NCI-H2081 (cell line): ENCODE results near the gene E2F3.
"Not testable (repeated sequence)": the region's sequence is repeated elsewhere in the genome, so short reads cannot be mapped to it uniquely, and the experiment has no call there.

Source experiments
- DNase-seq, 2 experiments: peaks; one replicate each; lab custom pipeline; 2025; lab: John Stamatoyannopoulos, UW

The E2F3 gene

DNA sequence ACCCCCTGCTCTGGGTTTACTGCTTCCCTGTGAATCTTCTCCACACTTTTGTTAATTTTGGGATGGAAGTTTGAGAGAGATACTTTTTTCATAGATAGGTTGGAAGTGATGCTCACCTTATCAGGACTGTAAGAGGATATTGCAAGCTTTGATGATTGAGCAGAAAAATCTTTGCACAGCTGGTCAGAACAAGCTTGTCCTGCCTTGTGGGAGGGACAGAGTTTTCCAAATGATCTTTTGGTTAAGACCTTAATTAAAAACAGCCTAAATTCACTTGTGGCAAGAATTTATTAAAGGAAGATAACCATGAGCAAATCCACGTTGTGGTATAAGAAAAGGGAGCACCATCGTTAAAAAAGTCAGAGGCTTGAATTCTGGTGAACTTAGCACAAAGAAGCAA is 32.2 kb downstream of the E2F3 start:
- no peak for DNase-seq

DNA sequence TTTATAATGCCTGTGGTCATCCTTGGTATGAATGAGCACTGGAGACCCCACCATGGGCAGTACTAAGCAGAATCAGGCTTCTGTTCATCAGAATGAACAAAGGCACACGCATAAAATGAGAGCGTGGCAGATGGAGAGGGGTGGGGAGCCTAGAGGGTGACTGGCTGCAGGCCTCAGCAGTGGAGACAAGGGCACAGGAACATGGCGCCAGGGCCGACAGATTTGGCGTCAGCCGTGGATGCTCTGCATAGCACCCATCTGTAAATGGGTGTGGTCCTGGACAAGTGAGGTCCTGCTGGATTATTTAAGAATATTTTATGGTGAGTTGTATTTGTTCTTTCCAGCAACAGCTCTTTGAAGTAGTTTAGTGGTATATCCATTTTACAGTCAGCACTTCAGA is 33.1 kb downstream of the E2F3 start:
- DNase-seq, result no peak

DNA sequence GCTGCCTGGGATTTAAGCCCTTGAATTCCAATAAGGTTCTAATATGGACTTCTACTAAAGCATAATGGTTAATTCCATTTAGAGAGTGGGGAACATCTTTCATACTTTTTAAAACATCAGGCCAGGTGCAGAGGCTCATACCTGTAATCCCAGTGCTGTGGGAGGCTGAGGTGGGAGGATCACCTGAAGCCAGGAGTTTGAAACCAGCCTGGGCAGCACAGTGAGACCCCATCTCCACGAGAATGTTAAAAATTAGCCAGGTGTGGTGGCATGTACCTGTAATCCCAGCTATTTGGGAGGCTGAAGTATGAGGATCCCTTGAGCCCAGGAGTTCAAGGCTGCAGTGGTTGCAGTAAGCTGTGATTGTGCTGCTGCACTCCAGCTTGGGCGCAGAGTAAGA is 35.0 kb downstream of the E2F3 start:
- no peak for DNase-seq

DNA sequence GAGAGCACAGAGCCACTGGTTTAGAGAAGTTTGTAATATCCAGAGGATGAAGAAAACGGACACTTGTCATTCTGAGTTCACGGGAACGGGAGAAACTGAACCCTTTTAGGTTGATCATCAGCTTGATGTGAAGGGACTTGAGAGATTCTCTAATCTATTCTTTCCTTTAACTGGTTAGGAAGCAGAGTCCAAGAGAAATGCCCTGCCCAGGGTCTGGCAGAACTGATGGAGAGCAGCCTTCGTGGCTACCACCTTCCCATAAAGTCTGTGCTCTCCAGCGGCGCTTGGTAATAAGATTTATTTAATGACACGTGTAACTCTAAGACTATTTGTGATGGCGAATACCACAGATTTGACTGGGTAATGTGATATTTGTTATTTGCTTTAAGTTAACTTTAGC is 36.0 kb downstream of the E2F3 start:
- no peak for DNase-seq

DNA sequence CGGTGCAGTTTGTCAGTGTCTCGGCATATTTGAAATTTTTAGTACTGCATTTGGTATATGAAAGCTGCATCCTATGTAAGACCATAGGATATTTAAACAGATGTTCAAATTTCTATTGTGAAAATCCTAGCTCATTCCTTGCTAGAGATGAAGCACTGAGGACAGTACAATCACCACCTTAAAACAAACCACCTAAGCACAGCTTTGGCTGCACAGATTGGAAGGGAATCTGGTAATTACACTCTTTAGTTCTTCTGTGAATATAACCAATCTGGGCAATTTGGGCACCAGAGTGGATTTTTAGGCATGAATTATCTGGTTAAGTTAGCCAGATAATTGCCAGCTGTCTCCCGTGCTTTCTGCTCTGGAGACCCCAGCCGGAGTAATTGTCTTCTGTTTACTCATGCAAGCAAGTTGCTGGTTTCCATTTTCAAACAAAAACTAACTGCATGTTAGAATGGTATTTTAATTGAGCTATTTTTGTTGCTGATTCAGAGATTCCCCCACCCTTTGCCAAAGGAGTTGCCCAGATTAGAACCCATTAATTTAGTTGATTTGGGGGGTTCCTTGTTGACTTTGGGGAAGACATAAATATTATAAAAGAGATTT is 36.9 kb downstream of the E2F3 start:
- DNase-seq, result peak; percentile 57 to 91

DNA sequence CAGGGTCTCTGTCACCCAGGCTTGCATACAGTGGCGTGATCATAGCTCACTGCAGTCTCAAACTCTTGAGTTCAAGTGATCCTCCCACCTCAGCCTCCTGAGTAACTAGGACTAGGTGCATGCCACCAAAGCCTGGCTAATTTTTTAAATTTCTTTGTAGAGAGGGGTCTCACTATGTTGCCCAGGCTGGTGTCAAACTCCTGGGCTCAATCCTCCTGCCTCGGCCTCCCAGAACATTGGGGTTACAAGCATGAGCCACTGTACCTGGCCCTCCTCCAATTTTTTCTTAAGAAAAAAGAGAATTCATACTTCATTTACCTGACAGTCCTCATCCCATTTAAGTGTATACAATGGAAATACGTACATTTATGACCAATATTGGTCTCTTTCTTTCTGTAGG is 37.9 kb downstream of the E2F3 start:
- no peak for DNase-seq

DNA sequence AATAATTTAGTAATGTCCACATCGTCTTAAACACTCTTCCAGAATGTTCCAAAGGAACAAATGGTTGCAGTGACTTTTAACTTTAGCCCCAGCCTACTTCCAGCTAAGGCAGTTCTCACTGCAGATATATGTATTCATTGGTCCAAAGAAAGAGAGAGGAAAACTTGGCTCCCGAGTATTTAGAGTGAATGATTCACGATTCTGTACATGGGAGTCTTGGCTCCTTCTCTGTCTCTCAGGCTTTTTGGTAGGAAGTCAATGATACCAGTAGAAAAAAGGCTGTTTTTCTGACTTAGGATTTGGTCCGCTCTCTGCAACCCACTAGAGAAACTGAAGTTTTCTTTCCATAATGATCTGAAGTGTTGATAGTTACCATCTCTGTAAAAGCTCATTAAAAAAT is 38.6 kb downstream of the E2F3 start:
- no peak for DNase-seq

DNA sequence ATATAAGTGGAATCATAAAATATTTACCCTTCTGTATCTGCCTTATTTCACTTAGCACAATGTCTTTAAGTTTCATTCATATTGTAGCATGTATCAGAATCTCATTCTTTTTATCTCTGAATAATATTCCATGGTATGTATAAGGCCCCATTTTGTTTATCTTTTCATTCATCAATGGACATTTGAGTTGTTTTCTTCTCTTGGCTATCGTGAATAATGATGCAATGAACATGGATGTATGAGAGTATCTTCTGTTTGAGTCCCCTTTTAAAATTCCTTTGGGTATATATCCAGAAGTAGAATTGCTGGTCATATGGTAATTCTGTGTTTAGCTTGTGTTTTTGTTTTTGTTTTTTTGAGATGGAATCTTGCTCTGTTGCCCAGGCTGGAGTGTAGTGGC is 39.6 kb downstream of the E2F3 start:
- DNase-seq, result no peak

DNA sequence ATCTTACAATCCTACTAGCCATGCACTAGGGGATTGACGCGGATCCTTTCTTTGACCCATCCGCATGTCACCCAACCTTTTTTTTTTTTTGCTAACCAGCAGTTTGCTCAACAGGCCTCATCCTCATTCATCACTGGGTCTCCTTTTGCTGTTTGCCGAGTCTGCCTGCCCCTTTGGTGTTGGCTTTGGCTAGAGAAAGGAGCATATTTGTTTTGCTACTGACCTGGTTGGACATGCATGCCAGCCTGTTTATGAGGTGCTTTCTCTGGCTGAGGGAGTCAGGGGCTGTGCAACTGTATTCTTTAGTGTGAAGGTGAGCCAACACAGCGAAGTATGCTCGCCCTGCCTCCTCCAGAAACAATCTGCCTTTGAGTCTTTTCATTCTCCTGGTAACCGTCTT is 40.2 kb downstream of the E2F3 start:
- peak in 1 of 2 experiments; percentile 7 for DNase-seq

DNA sequence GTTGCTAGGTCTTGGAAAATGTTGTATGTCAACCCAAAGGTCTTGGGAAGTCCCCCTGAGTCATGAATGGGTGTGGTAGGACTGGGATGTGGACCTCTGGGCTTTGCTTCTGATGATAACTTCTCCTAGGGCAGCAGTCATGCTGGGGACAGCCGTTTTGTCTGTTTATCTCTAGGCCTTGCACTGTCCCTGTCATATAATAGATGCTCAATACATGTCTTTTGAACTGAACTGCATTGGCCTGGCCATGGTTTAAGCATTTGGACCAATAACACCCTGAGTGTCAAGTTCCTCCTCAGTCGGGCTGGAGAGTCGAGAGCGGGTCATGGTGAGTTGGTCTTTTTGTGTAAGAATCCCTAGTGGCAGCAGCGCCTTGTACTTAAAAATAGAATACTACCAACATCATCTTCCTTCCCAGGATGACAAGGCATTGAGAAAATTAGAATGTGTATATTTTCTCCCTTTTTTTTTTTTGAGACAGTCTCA is 43.1 kb downstream of the E2F3 start:
- no peak for DNase-seq

DNA sequence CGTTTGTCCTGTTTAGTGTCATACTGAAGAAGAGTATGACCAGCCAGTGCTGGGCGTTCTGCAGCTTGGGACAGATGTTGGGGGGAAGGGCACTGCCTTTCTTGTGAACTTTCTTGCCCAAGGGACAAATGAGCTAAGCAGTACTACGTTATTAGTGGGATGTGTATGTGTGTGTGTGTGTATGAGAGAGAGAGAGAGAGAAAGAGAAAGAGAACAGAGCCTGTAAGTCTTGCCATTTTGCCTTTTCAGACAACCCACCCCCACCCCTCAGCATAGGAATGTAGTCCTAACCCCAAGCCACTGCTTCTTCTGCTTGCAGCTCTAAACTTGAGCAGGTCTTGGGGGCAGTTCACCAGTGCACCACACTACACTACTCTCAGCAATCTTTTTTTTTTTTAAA is 45.5 kb downstream of the E2F3 start:
- no peak for DNase-seq

DNA sequence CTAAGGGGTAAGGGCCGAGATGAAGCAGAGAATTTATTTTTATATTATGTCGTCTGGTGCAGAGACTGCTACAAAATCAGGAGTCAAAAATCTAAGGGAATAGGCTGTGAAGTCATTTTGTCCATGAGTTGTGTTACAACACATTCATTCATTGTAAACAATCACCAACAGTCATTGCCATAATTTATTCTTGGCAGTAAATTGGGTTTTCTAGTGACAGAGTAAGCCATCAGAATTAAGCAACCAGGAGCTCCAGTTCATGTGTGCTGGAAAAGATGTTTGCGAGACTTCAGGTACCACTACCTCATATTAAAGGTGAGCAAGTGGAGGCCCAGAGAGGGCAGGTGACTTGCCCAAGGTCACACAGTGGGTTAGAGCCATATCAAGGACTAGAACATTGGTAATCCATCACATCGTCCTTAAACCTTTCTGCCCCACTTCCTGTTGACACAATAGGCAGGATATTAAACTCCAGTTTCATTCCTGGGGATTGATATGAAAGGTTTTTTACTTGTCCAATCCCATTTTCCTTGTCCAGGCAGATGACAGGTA is 46.0 kb downstream of the E2F3 start:
- no peak for DNase-seq

DNA sequence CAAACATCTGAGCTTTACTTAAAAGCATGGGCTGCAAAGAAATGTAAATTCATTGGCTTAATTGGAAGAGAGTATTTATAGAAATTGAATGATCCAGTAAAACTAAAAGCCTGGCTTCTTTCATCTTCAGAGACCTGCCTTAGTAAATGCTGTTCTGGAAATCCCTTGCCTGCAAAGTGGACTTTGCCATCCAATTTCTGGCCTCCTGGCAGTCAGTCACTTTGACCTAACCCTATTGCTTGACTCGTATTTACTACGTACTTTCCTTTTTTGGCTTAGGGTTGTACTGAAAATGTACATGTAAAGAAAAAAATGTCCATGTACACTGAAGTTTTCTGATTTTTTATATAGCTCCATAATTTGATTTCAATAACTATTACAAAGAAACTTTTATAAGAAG is 47.1 kb downstream of the E2F3 start:
- DNase-seq, result no peak

DNA sequence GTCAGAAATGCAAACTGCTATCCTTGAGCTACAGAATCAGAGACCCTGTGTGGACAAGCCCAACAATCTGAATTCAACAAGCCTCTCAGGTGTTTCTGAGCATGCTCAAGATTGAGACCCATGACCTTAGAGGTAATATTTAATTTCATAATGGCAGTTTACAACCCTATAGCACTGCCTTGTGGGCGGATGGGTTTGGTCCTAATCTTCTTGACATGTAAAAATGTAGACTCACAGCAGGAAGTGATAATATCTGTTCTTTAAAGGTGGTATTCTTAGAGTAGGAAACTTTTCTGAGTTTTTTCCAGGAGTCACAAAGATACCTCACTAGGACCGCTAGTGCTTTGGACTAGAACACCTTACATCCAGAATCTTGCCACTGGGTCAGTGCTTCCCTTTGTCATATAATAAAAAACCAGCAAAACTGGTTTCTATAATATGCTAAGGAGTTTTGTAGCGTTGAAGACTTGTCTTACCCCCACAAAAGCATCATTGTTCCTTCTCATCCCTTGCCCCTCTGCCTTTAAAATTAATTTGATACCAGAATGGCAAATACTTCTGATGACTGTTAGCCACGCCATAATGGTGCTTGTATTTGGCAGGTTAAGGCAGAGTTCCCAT is 52.6 kb downstream of the E2F3 start:
- DNase-seq, result no peak

DNA sequence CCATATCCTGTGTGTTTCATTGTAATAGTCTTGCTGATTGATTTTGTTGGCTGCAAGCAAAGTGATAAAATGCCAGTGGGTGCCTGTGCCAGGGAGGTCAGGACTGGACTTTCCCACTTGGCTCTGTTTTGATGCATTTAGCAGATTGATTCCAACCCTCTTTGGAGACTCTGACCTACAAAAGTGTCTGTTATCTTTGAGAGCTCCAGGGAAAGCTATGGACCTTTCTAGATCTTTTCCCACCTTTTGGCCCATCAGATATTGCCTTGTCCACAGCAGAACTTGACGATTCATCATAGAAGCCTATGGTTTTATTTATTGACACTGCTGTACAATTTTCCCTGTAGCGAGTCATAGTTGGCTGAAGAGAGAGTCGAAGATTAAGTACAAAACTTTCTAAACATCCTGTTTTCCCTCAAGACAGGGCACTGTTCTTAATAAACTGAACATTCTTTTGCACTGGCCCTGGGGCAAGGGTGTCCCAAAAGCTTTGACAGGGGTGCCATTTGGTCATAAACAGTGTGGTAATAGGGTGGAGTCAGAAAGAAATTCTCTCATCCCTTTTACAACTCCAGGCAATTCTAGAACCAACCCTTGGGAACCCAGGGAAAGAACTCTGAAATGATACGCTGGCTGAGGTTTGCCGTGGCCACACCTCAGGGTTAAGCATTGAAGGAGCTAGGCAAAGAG is 53.7 kb downstream of the E2F3 start:
- DNase-seq, result no peak

DNA sequence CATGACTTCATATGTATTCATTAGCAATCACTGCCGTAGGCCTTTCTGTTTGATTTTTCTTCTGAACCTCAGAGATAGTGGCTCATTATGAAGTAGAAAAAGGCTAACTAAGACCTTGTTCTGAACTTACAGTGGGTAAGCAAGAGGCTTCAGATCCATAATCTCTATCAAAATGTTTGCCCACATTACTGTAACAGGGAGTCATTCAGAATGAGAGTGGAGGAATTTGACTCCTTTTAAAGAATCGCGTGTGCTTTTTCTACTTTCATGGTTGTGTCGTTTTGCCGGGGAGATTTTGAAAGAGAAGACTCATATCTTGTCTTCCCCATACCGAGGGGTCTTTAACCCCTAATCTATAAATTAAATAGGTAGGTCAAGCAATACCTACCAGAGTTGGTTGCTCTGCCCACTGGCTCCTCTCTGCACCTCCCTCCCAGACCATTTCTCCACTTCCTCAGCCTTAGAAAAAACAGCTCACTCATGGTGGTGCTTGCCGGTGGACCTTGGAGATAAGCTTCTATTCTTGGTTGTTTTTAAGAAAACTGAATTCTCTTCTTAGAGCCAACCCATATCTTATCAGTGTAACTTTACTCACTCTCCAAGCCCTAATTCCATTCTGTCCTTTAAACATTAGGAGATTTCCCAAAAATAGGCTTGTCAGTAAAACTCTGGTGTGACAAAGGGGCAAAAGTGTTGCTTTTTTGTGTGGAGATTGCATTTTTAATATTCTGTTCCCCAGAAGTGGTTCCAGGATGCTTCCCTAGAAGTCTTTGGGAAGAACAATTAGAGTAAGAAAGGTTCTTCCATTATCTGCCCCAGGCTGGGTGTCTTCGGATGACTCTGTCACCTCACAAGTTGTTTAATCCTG is 56.6 kb downstream of the E2F3 start:
- no peak for DNase-seq

DNA sequence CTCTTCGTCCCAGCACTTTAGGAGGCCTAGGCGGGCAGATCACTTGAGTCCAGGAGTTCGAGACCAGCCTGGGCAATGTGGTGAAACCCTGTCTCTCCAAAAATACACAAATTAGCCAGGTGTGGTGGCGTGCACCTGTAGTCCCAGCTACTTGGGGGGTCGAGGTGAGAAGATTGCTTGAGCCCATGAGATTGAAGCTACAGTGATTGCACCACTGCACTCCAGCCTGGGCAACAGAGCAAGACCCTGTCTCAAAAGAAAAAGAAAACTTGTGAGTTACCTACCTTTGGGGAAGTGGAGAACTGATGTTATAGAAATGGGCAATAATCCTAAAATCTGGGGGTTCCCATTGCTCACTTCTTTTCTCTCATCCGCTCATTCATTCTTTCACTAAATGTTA is 58.0 kb downstream of the E2F3 start:
- no peak for DNase-seq

DNA sequence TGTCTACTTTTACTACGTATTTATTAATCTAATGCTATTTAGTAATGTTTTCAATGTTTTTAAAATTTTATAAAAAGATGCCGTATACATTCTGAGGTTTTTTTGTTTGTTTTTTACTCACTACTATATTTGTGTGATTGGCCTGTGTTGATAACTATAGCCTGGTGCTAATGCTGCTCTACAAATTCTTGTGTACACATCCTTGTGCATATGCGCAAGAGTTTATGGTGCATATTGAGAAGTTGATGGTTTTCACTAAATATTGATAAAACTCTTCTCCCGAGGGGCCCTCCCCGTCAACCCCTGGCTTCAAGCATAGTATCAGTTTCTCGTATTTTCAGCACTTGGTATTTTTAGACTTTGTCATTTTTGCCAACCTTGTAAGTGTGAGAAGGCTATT is 59.9 kb downstream of the E2F3 start:
- no peak for DNase-seq

DNA sequence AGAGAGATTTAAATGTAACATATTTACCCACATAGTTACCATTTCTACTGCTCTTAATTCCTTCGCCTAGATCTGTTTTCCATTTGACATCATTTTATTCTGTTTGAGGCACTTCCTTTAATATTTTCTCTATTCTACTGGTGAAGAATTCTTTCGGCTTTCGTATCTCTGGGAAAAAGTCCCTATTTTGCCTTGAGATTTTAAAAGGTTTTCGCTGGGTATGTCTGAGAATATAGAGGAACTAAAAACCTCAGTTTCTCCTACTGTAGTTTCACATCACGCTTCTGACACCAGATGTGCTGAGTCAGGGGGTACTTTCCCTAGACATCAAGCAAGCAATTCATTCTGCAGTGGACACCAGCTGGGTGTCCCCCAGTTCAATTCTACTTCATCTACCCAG is 61.7 kb downstream of the E2F3 start:
- DNase-seq, result no peak

DNA sequence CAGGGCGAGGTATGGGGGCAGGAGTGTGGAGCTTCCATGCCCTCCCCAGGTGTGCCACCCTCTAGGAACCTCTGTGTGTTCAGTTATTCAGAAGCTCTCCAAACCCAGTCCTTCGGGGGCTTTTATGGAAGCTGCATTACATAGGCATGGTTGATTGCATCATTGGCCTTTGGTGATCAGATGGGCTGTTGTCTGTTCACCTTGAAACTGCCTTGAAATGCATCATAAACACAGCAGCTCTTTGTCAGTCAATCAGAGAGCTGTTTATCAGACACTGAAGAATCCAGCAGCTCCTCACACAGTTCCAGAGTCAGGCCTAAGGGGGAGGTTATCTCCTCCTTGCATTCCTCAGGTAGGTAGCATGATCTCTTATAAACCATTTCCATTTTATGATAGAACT is 62.4 kb downstream of the E2F3 start:
- no peak for DNase-seq

DNA sequence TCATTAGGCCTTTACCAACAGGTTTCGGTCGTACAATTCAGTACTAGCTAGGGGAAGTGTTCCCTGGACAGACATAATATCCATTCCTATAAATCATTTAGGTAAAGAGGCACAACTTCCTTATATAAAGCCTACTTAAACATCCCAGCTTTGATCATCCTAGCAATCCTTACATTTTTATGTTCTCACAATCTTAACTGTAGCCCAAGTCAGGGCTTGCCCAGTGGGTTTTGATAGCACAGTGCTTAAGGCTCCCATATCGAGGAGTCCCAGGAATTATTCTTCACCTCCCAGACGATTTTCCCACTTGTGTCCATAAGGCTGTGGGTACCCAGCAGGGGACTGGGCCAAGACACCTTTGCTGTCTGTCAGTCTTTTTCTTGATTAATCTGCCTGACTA is 63.2 kb downstream of the E2F3 start:
- DNase-seq, result no peak

DNA sequence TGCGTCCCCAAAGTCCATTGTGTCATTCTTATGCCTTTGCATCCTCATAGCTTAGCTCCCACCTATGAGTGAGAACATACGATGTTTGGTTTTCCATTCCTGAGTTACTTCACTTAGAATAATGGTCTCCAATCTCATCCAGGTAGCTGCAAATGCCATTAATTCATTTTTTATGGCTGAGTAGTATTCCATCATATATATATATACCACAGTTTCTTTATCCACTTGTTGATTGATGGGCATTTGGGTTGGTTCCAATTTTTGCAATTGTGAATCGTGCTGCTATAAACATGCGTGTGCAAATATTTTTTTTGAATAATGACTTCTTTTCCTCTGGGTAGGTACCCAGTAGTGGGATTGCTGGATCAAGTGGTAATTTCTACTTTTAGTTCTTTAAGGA is 63.9 kb downstream of the E2F3 start:
- not testable (repeated sequence) for DNase-seq
